Measurements from ENCODE around the gene RIPK1.
A peak's percentile ranks its signal among the peaks of the same experiment; 100 is the strongest.

RIPK1 gene

DNA sequence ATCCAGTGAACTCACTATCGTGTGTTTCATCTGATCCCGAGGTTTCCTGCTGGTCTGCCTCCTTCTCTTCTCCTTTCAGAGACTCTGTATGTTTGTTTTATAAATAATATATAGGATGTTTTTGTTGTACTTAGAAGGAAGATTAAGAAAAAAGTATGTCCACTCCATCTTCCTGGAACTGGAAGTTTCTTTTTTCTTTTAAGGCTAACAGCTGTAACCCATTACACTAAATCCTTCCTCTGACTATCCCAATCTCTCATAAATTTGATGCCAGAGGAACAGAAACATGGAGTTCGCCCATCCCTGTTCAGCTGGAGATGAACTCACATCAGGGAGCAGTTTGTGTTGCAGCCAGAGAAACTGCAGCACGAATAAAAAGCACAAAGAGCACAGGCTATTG lies 20.7 kb downstream of the RIPK1 start:
- DNase-seq (ENCODE audit: low read depth) = no peak
- TF ChIP-seq, protein P1, sequence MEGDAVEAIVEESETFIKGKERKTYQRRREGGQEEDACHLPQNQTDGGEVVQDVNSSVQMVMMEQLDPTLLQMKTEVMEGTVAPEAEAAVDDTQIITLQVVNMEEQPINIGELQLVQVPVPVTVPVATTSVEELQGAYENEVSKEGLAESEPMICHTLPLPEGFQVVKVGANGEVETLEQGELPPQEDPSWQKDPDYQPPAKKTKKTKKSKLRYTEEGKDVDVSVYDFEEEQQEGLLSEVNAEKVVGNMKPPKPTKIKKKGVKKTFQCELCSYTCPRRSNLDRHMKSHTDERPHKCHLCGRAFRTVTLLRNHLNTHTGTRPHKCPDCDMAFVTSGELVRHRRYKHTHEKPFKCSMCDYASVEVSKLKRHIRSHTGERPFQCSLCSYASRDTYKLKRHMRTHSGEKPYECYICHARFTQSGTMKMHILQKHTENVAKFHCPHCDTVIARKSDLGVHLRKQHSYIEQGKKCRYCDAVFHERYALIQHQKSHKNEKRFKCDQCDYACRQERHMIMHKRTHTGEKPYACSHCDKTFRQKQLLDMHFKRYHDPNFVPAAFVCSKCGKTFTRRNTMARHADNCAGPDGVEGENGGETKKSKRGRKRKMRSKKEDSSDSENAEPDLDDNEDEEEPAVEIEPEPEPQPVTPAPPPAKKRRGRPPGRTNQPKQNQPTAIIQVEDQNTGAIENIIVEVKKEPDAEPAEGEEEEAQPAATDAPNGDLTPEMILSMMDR (IDR thresholded peaks at IDR 0.05; ENCODE audit: insufficient read depth, low read depth, low read length, missing control alignments) = no peak
- no peak overlapping the region for H3K4me3 ChIP-seq (ENCODE audit: low read length)

DNA sequence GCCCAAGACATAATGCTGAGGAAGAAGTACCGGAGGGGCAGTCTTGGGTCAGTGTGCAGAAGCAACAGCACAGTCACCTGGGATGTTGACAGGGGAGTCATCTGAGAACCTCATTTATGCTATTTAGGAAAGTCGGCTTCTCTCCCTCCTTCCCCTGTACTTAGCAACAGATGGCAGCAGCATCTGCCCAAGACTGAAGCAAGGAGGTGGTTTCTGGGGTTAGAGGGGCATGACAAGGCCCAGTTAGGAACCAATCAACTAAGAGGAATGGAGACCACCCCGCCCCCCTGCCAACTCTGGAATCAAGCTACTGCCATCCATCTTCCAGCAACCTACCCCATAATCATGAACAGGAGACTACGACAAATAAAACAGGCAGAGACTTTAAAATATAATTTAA lies 21.7 kb downstream of the RIPK1 start:
- TF ChIP-seq, protein P1 (IDR thresholded peaks at IDR 0.05; ENCODE audit: insufficient read depth, low read depth, low read length, missing control alignments) = no peak
- DNase-seq (ENCODE audit: low read depth) = no peak
- no peak overlapping the region for H3K4me3 ChIP-seq (ENCODE audit: low read length)

DNA sequence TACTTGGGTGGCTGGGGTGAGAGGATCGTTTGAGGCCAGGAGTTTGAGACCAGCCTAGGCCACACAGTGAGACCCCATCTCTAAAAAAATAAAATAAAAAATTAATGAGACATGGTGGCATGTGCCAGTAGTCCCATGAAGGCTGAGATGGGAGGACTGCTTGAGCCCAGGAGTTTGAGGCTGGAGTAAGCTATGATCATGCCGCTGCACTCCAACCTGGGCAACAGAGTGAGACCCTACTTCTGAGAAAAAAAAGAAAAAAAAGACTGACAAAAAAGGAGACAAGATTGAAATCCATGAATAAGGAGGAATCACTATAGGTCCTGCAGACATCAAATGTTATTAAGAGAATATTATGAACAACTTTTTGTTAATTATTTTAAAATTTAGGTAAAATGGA lies 26.5 kb downstream of the RIPK1 start:
- no peak for DNase-seq (ENCODE audit: low read depth)
- TF ChIP-seq, protein P1 (IDR thresholded peaks at IDR 0.05; ENCODE audit: insufficient read depth, low read depth, low read length, missing control alignments) = no peak

DNA sequence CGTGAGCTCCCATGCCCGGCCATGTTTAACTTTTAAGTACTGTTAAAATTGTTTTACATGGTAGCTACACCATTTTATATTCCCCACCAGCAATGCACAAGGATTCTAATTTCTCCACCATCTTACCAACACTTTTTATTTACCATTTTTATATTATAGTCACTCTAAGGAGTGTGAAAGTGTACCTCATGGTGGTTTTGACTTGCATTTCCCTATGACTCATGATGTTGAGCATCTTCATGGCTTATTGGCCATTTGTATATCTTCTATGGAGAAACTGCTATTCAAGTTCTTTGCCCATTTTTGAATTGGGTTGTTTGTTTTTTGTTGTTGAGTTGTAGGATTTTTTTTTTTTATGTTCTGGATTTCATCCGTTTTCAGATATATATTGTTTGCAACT lies 34.6 kb downstream of the RIPK1 start:
- no peak for DNase-seq (ENCODE audit: low read depth)
- TF ChIP-seq, protein P1 (IDR thresholded peaks at IDR 0.05; ENCODE audit: insufficient read depth, low read depth, low read length, missing control alignments) = no peak
- no peak overlapping the region for H3K4me3 ChIP-seq (ENCODE audit: low read length)

More for the DNA sequence above, 26.5 kb downstream of the RIPK1 start:
- H3K4me3 ChIP-seq (ENCODE audit: low read length) = no peak overlapping the region

DNA sequence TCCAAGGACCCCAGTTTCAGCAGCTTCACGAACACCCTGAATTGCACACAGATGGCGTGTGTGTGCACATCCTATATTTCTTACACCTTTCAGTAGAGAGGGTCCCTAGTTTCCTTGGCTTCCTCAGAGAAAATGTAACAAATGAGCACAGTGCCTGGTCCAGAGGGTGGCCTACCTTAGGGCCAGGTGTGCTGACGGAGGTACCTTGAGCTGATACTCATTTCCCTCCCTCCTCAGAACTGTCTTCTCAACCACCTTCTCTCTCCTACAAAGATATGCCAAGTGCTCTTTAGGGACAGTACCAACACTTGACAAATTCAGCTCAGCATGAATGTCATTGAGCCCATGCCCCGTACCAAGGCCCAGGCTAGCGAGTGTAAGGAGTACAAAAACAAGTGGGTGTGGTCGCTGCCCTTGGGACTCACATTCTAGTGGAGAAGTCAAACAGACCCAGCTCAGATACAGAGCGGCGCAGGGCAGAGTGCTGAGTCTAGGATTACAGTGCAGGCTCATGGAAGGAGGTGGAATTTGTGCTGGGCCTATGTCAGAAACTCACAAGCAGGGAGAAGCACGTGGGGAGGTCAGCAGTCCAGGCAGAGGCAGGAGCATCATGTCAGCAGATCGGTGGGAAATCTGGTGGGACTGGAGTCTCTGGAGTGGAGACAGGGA lies 40.6 kb downstream of the RIPK1 start:
- no peak for DNase-seq (ENCODE audit: low read depth)
- no peak overlapping the region for H3K4me3 ChIP-seq (ENCODE audit: low read length)
- TF ChIP-seq, protein P1 (IDR thresholded peaks at IDR 0.05; ENCODE audit: insufficient read depth, low read depth, low read length, missing control alignments) = no peak

DNA sequence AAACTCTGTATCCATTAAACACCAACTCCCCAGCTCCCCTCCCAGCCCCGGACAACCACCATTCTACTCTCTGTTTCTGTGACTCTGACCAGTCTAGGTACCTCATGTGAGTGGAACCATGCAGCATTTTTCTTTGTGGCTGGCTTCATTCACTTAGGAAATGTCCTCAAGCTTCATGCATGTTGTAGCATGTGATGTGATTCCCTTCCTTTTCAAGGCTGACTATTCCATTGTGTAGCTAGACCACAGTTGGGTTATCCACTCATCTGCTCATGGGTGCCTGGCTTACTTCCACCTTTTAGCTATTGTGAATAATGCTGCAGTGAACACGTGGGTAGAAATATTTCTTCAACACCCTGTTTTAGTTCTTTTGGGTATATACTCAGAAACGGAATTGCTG lies 41.5 kb downstream of the RIPK1 start:
- DNase-seq (ENCODE audit: low read depth) = peak; percentile 83
- TF ChIP-seq, protein P1 (IDR thresholded peaks at IDR 0.05; ENCODE audit: insufficient read depth, low read depth, low read length, missing control alignments) = no peak

DNA sequence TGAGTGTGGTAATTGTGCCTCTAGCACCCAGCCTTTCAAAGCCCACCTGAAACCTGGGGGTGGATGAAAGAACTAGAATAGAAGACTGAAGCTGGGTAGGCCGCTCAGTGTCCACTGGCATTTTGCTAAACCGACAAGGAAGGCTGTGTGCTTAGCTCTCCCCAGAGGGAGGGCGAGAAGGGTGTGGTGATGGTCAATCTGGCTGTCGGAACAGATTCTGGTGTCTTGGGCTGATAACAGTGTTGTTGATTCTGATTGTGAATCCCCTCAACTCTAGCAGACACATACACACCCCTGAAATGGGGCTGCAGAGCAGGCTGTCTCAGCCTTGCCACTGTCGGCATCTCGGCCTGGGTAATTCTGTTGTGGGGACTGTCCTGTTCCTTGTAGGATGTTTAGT lies 46.1 kb downstream of the RIPK1 start:
- H3K4me3 ChIP-seq (ENCODE audit: low read length) = no peak overlapping the region
- TF ChIP-seq, protein P1 (IDR thresholded peaks at IDR 0.05; ENCODE audit: insufficient read depth, low read depth, low read length, missing control alignments) = no peak
- no peak for DNase-seq (ENCODE audit: low read depth)

More for the DNA sequence above, 41.5 kb downstream of the RIPK1 start:
- no peak overlapping the region for H3K4me3 ChIP-seq (ENCODE audit: low read length)

Data from epithelial cell of esophagus (primary cell).